Subcutaneous abdominal adipose tissue (tissue), 5 donors: ENCODE results near the gene MROH7.

Experiments used
- H3K27ac ChIP-seq: one replicate; pipeline ENCODE4 v1.7.0; 2013; ENCODE audit warnings: low read depth, mild to moderate bottlenecking, inconsistent platforms, low read length, moderate library complexity
- H3K27me3 ChIP-seq, 5 donors: one replicate each; pipeline ENCODE4 v1.7.0; 2013; ENCODE audit warnings: low read length in 5 of 5, inconsistent platforms in 1 of 5; ENCODE audit not compliant: control insufficient read depth in 5 of 5, insufficient read depth in 4 of 5
- H3K36me3 ChIP-seq, 5 donors: one replicate each; pipeline ENCODE4 v1.7.0; 2013; ENCODE audit warnings: low read length in 5 of 5; ENCODE audit not compliant: control insufficient read depth in 5 of 5, insufficient read depth in 5 of 5
- H3K4me1 ChIP-seq, 5 donors: one replicate each; pipeline ENCODE4 v1.7.0; 2013; ENCODE audit warnings: low read length in 5 of 5, mild to moderate bottlenecking in 3 of 5, moderate library complexity in 1 of 5; ENCODE audit not compliant: control insufficient read depth in 5 of 5, insufficient read depth in 5 of 5
- H3K4me3 ChIP-seq, 5 donors: one replicate each; pipeline ENCODE4 v1.7.0; 2013; ENCODE audit warnings: low read length in 5 of 5, low read depth in 1 of 5
- H3K9ac ChIP-seq, 5 donors: one replicate each; pipeline ENCODE4 v1.7.0; 2013; ENCODE audit warnings: low read length in 5 of 5, mild to moderate bottlenecking in 4 of 5, moderate library complexity in 3 of 5
- H3K9me3 ChIP-seq, 5 donors: one replicate each; pipeline ENCODE4 v1.7.0; 2013; ENCODE audit warnings: low read length in 5 of 5; ENCODE audit not compliant: control insufficient read depth in 5 of 5
- donor health status: healthy.
- donor health status: healthy.
- donor health status: healthy.
- donor health status: healthy.
- donor health status: healthy.

MROH7 gene

DNA sequence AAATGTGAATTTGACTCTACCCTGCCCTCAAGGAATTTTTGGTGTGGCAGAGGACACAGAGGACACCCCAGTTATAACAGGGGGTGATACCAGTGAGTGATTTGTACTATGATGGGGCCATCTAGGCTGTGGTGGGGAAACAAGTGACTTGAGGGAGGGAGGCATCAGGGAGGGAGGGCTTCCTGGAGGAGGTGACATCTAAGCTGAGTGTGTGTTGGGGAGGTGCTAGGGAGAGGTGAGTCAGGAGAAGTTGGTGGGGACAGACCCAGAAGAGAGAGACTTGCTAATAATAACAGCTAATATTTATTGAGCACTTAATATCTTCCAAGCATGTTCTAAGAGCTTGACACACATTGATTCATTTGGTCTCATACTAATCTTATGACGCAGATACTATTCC lies 54.2 kb downstream of the MROH7 start:
- Histone ChIP-seq H3K27me3 (peaks cover 0 to 10% (median 7%) of the 10 kb centered on the region in 5 donors), H3K9ac (no peak overlapping the region), H3K27ac (no peak overlapping the region), H3K4me3 (no peak overlapping the region), H3K36me3 (no peaks in the 10 kb centered on the region), H3K9me3 (no peaks in the 10 kb centered on the region), H3K4me1 (no peaks in the 10 kb centered on the region)

DNA sequence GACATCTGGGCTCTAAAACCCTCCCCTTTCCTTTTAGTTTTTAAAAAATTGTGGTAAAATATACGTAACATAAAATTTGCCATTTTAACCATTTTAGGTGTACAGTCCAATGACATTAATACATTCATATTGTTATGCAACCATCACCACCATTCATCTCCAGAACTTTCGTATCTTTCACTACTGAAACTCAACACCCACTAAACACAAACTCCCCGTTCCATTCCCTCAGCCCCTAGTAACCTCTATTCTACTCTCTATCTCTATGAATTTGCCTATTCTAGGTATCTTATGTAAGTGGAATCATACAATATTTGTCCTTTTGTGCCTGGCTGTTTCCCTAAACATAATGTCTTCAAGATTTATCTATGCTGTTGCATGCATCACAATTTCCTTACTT lies 54.7 kb downstream of the MROH7 start:
- H3K27me3 ChIP-seq: peaks cover 0 to 10% (median 7%) of the 10 kb centered on the region in 5 donors
- no peak overlapping the region for H3K9ac ChIP-seq
- no peaks in the 10 kb centered on the region for H3K4me1 ChIP-seq
- no peak overlapping the region for H3K4me3 ChIP-seq
- H3K36me3 ChIP-seq: no peaks in the 10 kb centered on the region
- no peaks in the 10 kb centered on the region for H3K9me3 ChIP-seq
- H3K27ac ChIP-seq: no peak overlapping the region

DNA sequence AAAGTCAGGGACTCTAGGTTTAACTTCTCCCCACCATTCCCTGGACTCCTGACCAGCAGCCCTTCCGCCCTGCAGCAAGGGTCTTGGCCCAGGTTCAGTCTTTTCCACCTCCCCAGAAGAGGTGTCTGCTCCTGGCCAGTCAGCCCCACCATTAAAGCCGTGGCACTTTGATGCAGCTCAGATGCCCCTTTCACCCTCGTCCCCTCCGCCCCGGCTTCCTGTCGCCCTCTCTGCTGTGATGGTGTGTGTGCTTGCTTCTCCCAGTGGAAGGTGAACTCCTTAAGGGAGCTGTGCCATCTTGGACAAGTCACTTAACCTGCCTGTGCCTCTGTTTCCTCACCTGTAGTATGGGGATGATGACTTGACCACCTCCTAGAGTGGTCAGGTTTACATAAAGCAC lies 56.3 kb downstream of the MROH7 start:
- peaks cover 0 to 10% (median 7%) of the 10 kb centered on the region in 5 donors for H3K27me3 ChIP-seq
- no peaks in the 10 kb centered on the region for H3K4me1 ChIP-seq
- no peak overlapping the region for H3K4me3 ChIP-seq
- no peak overlapping the region for H3K27ac ChIP-seq
- no peaks in the 10 kb centered on the region for H3K9me3 ChIP-seq
- no peaks in the 10 kb centered on the region for H3K36me3 ChIP-seq
- H3K9ac ChIP-seq: no peak overlapping the region

DNA sequence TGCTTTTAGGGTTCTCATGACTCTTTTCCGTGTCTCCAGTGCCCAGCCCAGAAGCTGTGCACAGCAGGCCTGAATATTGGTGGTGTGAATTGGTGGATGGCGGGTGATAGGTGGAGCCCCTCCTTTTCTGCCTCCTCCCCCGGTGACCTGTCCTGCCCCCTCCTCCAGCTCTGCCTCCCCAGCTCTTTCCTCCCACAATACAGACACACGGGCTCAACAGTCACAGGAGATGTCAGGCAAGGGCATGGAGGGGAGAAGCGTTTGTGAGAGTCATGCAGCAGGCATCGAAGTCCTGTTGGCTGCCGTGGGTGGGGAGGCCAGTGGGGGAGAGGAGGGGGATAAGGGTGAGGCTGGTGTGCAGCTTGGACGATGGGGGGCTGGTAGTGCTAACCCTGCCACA lies 56.8 kb downstream of the MROH7 start:
- H3K4me3 ChIP-seq: no peak overlapping the region
- H3K4me1 ChIP-seq: no peaks in the 10 kb centered on the region
- H3K27me3 ChIP-seq: peaks cover 0 to 10% (median 7%) of the 10 kb centered on the region in 5 donors
- H3K27ac ChIP-seq: no peak overlapping the region
- no peak overlapping the region for H3K9ac ChIP-seq
- H3K9me3 ChIP-seq: no peaks in the 10 kb centered on the region
- no peaks in the 10 kb centered on the region for H3K36me3 ChIP-seq

DNA sequence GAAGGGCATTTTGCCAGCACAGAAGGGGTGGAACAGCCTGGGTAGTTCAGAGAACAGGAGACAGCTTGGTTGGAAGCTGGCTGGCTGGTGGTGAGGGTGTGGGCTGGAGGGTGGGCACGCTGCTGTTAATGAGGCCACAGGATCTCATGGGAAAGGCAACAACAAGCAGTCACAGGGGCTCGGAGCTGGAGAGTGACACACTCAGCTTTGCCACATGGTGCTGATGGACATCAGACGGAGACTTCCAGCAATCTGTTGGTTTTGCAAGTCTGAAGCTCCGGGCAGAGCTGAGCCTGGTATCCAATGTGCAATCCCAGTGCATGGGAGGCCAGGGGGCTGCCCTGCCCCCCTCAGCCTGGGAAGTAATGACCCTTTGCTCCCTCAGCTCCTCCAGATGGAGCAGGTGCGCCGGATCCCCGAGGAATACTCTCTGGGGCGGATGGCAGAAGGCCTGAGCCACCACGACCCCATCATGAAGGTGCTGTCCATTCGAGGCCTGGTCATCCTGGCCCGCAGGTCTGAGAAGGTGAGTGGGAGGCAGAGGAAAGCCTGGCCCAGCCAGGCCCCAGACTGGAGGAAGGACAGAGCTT lies 58.4 kb downstream of the MROH7 start:
- Histone ChIP-seq H3K27ac (no peak overlapping the region), H3K27me3 (peaks cover 0 to 10% (median 6%) of the 10 kb centered on the region in 5 donors), H3K9me3 (no peaks in the 10 kb centered on the region), H3K36me3 (no peaks in the 10 kb centered on the region), H3K9ac (no peak overlapping the region), H3K4me1 (no peaks in the 10 kb centered on the region), H3K4me3 (no peak overlapping the region)

DNA sequence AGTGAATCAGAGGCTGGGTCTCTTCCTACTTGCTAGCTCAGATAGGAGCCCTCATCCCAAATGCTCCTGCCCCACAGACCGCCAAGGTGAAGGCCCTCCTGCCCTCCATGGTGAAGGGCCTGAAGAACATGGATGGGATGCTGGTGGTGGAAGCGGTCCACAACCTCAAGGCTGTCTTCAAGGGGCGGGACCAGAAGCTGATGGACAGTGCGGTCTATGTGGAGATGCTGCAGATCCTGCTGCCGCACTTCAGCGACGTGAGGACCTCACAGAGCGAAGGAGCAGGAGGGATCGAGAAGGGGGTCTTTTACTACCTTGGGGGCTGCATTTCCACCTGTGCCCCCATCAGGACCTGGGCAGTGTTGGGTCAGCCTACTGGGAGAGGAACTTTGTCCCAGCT lies 59.5 kb downstream of the MROH7 start:
- Histone ChIP-seq H3K9ac (no peak overlapping the region), H3K4me3 (no peak overlapping the region), H3K9me3 (no peaks in the 10 kb centered on the region), H3K27me3 (peaks cover 0 to 10% (median 5%) of the 10 kb centered on the region in 5 donors), H3K4me1 (no peaks in the 10 kb centered on the region), H3K36me3 (no peaks in the 10 kb centered on the region), H3K27ac (no peak overlapping the region)

DNA sequence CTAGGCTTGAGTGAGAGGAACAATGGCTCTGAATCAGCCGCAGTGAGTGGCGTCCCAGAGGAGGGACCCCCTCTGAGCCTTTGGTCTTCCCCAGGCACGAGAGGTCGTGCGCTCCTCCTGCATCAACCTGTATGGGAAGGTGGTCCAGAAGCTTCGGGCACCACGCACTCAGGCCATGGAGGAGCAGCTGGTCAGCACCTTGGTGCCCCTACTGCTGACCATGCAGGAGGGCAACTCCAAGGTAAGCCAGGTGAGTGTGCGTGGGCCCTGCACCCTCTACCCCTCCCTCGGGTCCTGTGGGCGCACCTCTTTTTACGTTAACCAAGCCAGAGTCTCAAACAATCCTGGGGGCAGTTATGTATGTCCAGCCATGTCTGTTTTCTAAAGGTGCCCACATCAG lies 60.4 kb downstream of the MROH7 start:
- Histone ChIP-seq H3K36me3 (no peaks in the 10 kb centered on the region), H3K27me3 (peaks cover 0 to 10% (median 5%) of the 10 kb centered on the region in 5 donors), H3K27ac (no peak overlapping the region), H3K4me3 (no peak overlapping the region), H3K9me3 (no peaks in the 10 kb centered on the region), H3K4me1 (no peaks in the 10 kb centered on the region), H3K9ac (no peak overlapping the region)

DNA sequence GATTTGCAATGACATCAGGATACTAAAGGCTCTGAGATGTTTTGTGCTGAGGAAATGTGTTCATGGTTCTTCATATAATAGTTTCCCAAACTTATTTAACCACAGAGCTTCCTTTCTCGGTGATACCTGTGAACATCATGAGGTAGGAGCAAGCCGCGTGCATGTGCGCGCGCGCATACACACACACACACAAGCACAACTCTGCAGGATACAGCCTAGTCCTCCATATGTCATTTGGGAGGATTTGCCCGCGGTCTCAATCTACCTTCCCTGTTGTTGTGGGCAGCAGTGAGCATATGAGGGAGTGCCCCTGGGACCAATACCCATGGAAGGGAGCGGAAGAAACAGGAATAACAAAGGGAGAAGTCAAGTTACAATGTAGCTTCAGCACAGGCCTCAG lies 61.9 kb downstream of the MROH7 start:
- Histone ChIP-seq H3K36me3 (no peaks in the 10 kb centered on the region), H3K9me3 (no peaks in the 10 kb centered on the region), H3K9ac (no peak overlapping the region), H3K27ac (no peak overlapping the region), H3K4me1 (no peaks in the 10 kb centered on the region), H3K27me3 (peaks cover 4 to 9% (median 9%) of the 10 kb centered on the region in 5 donors), H3K4me3 (no peak overlapping the region)

DNA sequence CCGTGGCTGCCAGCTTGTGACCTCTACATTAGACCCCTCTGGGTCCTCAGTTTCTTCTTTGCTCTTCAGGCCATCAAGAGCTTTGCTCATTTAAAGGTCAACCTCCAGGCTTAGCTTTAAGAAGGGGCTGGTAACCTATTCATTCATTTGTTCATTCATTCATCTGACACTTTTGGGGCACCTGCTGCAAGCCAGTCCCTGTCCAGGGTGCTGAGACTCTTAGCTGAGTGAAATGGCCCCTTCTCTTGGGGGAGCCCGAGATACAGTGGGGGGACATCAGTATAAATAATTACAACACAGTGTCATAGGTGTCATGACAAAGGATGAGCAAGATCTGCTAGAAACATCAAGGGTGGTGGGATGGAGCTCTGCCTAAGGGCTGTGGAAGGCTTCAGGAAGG lies 63.6 kb downstream of the MROH7 start:
- H3K27me3 ChIP-seq: peaks cover 6 to 16% (median 8%) of the 10 kb centered on the region in 5 donors
- no peak overlapping the region for H3K4me3 ChIP-seq
- no peaks in the 10 kb centered on the region for H3K4me1 ChIP-seq
- H3K9ac ChIP-seq: no peak overlapping the region
- no peaks in the 10 kb centered on the region for H3K9me3 ChIP-seq
- no peaks in the 10 kb centered on the region for H3K36me3 ChIP-seq
- H3K27ac ChIP-seq: no peak overlapping the region

DNA sequence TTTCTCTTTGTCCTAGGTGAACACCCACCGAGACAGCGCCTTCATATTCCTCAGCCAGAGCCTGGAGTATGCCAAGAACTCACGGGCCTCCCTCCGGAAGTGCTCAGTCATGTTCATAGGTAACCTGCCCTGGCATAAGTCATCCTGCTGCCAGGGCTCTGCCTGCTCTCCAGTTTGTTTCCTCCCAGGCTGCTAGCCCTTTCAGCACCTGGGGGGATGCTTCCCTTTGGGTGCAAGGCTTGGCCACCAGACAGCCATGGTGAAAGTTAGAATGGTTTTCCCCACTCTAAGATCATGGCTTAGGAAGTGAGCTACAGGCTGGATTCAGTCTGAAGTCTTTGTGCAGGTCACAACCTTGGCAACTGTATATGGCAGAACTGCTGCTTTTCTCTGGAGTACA lies 64.8 kb downstream of the MROH7 start:
- no peaks in the 10 kb centered on the region for H3K9me3 ChIP-seq
- no peaks in the 10 kb centered on the region for H3K4me1 ChIP-seq
- H3K27me3 ChIP-seq: peaks cover 8 to 16% (median 9%) of the 10 kb centered on the region in 5 donors
- H3K27ac ChIP-seq: no peak overlapping the region
- H3K9ac ChIP-seq: no peak overlapping the region
- no peaks in the 10 kb centered on the region for H3K36me3 ChIP-seq
- no peak overlapping the region for H3K4me3 ChIP-seq

DNA sequence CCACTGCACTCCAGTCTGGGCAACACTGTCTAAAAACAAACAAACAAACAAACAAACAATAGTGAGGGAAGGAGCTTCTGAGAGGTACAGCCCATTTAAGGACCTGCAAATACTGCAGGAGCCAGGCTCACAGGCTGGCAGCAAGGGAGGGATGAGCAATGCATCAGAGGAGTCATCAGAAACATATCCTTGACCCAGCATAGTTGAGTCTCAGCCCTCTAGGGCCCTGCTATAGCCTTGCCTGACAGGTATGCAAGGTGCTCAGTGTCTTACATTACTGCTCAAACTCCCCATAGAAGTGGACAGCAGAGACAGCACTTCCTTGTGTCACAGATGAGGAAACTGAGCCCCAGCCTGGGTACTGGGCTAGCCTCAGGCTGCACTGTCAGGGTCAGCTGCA lies 66.8 kb downstream of the MROH7 start:
- H3K9me3 ChIP-seq: no peaks in the 10 kb centered on the region
- H3K36me3 ChIP-seq: no peaks in the 10 kb centered on the region
- H3K27me3 ChIP-seq: peaks cover 8 to 16% (median 9%) of the 10 kb centered on the region in 5 donors
- no peak overlapping the region for H3K4me3 ChIP-seq
- no peak overlapping the region for H3K27ac ChIP-seq
- H3K9ac ChIP-seq: no peak overlapping the region
- H3K4me1 ChIP-seq: no peaks in the 10 kb centered on the region
